ENCODE measurements around the gene ELOVL6. TPM values are rescaled to one million over a fixed set of nuclear protein-coding genes. Genes with fewer than 3 reads are reported as not detected.

ELOVL6 gene
- total and polyA plus RNA-seq, 11 donors, result 0.50 to 22.4 (median 2.9) TPM

DNA sequence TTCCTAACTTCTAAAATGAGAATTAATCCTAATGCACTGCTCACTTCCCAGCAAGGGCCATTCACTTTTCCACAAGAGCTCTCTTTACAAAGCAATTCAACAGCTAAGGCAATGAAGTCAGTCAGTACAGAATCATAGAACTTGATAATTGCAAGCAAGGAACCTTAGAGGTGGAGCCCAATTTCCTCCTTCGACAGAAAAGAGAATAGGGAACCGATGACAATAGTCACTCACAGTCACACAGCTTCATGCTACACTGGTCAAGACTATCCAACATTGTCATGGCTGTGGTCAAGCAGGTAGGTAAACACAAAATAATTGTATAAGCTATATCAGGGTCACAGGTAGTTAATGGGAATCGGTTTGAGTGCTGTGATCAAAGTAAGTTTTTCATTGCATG is 90.0 kb downstream of the ELOVL6 start:
- H3K4me1 ChIP-seq, result peaks cover 0 to 19% (median 0%) of the 10 kb centered on the region in 12 donors
- 79 to 87% (median 85%) methylated on average over 3 of the region's 3 CpGs for WGBS, 4 donors
- TF ChIP-seq, protein P1, sequence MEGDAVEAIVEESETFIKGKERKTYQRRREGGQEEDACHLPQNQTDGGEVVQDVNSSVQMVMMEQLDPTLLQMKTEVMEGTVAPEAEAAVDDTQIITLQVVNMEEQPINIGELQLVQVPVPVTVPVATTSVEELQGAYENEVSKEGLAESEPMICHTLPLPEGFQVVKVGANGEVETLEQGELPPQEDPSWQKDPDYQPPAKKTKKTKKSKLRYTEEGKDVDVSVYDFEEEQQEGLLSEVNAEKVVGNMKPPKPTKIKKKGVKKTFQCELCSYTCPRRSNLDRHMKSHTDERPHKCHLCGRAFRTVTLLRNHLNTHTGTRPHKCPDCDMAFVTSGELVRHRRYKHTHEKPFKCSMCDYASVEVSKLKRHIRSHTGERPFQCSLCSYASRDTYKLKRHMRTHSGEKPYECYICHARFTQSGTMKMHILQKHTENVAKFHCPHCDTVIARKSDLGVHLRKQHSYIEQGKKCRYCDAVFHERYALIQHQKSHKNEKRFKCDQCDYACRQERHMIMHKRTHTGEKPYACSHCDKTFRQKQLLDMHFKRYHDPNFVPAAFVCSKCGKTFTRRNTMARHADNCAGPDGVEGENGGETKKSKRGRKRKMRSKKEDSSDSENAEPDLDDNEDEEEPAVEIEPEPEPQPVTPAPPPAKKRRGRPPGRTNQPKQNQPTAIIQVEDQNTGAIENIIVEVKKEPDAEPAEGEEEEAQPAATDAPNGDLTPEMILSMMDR (IDR thresholded peaks at IDR 0.05), result no peak
- no peak for TF ChIP-seq POLR2A (IDR thresholded peaks at IDR 0.05)

DNA sequence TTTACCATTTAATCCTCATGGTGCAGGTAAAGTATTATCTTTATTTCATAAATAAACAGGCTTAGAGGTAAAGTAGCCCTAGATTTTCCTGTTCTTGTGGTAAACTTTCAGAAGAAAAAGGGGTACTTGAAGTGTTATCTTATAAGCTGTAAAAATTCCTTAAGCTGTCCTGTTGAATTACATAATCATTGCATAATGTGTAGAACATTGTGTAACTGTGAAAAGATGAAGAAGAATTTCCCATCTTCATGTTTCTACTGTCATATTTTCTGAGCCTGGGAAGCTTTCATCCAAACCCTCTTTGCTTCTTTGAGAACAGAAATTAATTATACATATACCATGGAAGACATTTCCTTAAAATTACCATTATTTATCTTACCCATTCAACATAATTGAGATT is 90.5 kb downstream of the ELOVL6 start:
- Histone ChIP-seq H3K27ac (no peak overlapping the region), H3K27me3 (no peaks in the 10 kb centered on the region), H3K9me3 (no peaks in the 10 kb centered on the region), H3K4me1 (peaks cover 0 to 19% (median 0%) of the 10 kb centered on the region in 12 donors), H3K4me3 (no peak overlapping the region), H3K36me3 (no peaks in the 10 kb centered on the region)
- intact Hi-C loops (cut with DNase I), result no loop called here
- DNase-seq, result no peak
- ATAC-seq, result no peak
- TF ChIP-seq, protein P1 (IDR thresholded peaks at IDR 0.05), result no peak
- no peak for TF ChIP-seq POLR2A (IDR thresholded peaks at IDR 0.05)

More for the DNA sequence above, 90.0 kb downstream of the ELOVL6 start:
- Histone ChIP-seq H3K4me3 (no peak overlapping the region), H3K27ac (no peak overlapping the region), H3K27me3 (no peaks in the 10 kb centered on the region), H3K36me3 (no peaks in the 10 kb centered on the region), H3K9me3 (no peaks in the 10 kb centered on the region)
- ATAC-seq, result no peak
- DNase-seq, result no peak
- intact Hi-C loops (cut with DNase I), result no loop called here

DNA sequence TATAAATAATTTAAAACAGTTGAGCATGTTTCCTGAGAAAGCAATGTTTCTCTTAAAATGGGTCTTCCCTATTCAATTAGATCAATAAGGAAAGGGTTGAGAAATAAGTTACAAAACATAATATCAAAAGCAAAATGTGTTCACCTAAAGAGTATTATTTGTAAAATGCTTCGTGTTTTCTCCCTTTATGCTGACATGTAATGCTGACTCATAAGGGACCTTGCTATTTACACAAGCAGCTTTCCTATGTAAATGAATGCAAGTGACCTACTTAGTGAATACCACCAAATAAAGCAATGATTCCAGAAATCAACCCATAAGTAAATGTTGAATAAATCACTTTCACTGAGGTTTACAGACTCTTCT is 91.5 kb downstream of the ELOVL6 start:
- DNase-seq (no peak), ATAC-seq (no peak)
- 63 to 74% (median 69%) methylated on average over 1 of the region's 1 CpG for WGBS, 4 donors
- Histone ChIP-seq H3K27me3 (no peaks in the 10 kb centered on the region), H3K4me1 (peaks cover 0 to 19% (median 0%) of the 10 kb centered on the region in 12 donors), H3K36me3 (no peaks in the 10 kb centered on the region), H3K27ac (no peak overlapping the region), H3K4me3 (no peak overlapping the region), H3K9me3 (no peaks in the 10 kb centered on the region)
- TF ChIP-seq POLR2A (IDR thresholded peaks at IDR 0.05), result no peak
- TF ChIP-seq, protein P1 (IDR thresholded peaks at IDR 0.05), result no peak
- intact Hi-C loops (cut with DNase I), result no loop called here

DNA sequence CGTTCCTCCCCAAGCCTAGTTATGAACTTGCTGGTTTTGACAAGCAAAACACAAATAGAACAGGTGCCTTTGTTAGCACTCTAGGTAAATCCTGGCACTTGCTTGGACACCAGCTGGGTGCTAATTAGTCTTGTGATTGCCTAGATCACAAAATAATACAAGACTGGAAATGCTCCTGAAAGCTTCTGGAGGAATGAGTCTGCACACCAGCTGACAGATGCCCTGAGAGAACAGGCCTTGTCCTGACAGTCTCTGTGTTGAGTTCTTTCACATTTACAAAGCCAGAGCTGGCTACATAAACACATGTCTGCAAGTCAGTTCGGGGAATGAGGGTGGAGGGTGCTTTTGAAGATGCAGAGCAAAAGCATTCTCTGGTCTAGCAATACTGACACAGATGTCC is 93.8 kb downstream of the ELOVL6 start:
- no peaks in the 10 kb centered on the region for H3K27me3 ChIP-seq
- intact Hi-C loops (cut with DNase I), result no loop called here
- H3K4me3 ChIP-seq, result no peak overlapping the region
- H3K9me3 ChIP-seq, result no peaks in the 10 kb centered on the region
- no peaks in the 10 kb centered on the region for H3K36me3 ChIP-seq
- TF ChIP-seq, protein P1 (IDR thresholded peaks at IDR 0.05), result no peak
- no peak for TF ChIP-seq POLR2A (IDR thresholded peaks at IDR 0.05)
- DNase-seq, result no peak
- WGBS, 4 donors, result 62 to 86% (median 83%) methylated on average over 2 of the region's 2 CpGs
- no peak overlapping the region for H3K27ac ChIP-seq
- no peak for ATAC-seq
- H3K4me1 ChIP-seq, result peaks cover 0 to 19% (median 0%) of the 10 kb centered on the region in 12 donors
